ENCODE results near the gene CREB5.
"Not testable (repeated sequence)": the region's sequence is repeated elsewhere in the genome, so short reads cannot be mapped to it uniquely, and the experiment has no call there.

Gene CREB5

DNA sequence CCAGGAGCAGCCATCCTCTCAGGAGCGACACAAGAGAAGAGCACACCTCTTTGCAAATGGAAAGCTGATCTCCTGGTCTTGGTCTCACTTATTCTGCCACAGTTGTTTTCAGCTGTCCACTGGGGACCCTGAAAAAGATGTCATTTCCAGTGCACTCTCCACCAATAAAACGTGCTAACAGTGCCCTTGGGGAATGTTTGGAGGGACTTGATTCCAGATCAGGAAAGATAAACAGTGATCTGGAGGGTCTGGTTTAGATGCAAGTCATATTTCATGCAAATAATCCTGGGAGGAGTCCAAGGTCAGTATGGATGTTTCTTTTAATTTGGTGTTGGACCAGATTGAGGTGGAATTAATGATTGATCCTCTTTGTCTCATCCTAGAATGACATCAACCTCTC, 185.0 kb downstream of the CREB5 start:
- Histone ChIP-seq H3K9me3 (ENCODE audit: control insufficient read depth in 1 of 2, low read length in 2 of 2) (no peaks in the 10 kb centered on the region), H3K27ac (ENCODE audit: low read depth, low read length) (no peak overlapping the region), H3K4me1 (ENCODE audit: control insufficient read depth in 1 of 2, insufficient read depth in 2 of 2, low read length in 2 of 2) (no peaks in the 10 kb centered on the region), H3K9ac (ENCODE audit: low read depth in 1 of 2, low read length in 2 of 2) (no peak overlapping the region), H3K27me3 (ENCODE audit: control insufficient read depth in 1 of 2, insufficient read depth in 2 of 2, low read length in 2 of 2) (no peaks in the 10 kb centered on the region), H3K36me3 (ENCODE audit: control insufficient read depth in 1 of 2, insufficient read depth in 2 of 2, low read length in 2 of 2) (no peaks in the 10 kb centered on the region), H3K4me3 (ENCODE audit: low read depth in 1 of 2, low read length in 2 of 2) (no peak overlapping the region)

DNA sequence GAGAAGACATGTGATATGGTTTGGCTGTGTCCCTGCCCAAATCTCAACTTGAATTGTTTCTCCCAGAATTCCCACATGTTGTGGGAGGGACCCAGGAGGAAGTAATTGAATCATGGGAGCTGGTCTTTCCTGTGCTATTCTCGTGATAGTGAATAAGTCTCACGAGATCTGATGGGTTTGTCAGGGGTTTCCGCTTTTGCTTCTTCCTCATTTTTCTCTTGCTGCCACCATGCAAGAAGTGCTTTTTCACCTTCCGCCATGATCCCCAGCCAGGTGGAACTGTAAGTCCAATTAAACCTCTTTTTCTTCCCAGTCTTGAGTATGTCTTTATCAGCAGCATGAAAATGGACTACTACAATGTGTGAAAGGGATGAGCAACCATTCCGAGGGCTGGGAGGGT, 185.7 kb downstream of the CREB5 start:
- not testable (repeated sequence) for H3K9ac ChIP-seq (ENCODE audit: low read depth in 1 of 2, low read length in 2 of 2); H3K27ac ChIP-seq (ENCODE audit: low read depth, low read length); H3K9me3 ChIP-seq (ENCODE audit: control insufficient read depth in 1 of 2, low read length in 2 of 2); H3K4me3 ChIP-seq (ENCODE audit: low read depth in 1 of 2, low read length in 2 of 2); H3K27me3 ChIP-seq (ENCODE audit: control insufficient read depth in 1 of 2, insufficient read depth in 2 of 2, low read length in 2 of 2); H3K36me3 ChIP-seq (ENCODE audit: control insufficient read depth in 1 of 2, insufficient read depth in 2 of 2, low read length in 2 of 2); H3K4me1 ChIP-seq (ENCODE audit: control insufficient read depth in 1 of 2, insufficient read depth in 2 of 2, low read length in 2 of 2)

DNA sequence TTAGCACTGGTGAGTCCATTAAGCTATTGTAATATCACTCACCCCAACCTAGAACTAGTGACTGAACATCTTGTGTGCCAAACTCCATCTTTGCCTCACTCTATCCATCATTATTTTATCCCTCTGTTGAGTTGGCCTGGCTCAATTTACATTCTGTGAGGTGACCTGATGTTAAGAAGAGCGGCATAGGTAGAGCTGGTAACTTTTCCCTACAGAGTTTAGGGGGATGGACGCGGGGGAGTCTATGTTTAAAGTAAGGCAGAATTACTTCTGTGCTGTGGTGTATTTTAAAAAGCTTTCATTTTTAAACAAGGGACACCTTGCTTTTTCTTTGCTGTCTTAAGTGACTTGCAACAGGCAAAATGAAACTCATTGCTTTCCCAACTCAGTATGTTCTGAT, 186.3 kb downstream of the CREB5 start:
- H3K9ac ChIP-seq (ENCODE audit: low read depth in 1 of 2, low read length in 2 of 2), result no peak overlapping the region
- no peaks in the 10 kb centered on the region for H3K9me3 ChIP-seq (ENCODE audit: control insufficient read depth in 1 of 2, low read length in 2 of 2)
- no peak overlapping the region for H3K27ac ChIP-seq (ENCODE audit: low read depth, low read length)
- no peaks in the 10 kb centered on the region for H3K4me1 ChIP-seq (ENCODE audit: control insufficient read depth in 1 of 2, insufficient read depth in 2 of 2, low read length in 2 of 2)
- H3K4me3 ChIP-seq (ENCODE audit: low read depth in 1 of 2, low read length in 2 of 2), result no peak overlapping the region
- H3K27me3 ChIP-seq (ENCODE audit: control insufficient read depth in 1 of 2, insufficient read depth in 2 of 2, low read length in 2 of 2), result no peaks in the 10 kb centered on the region
- no peaks in the 10 kb centered on the region for H3K36me3 ChIP-seq (ENCODE audit: control insufficient read depth in 1 of 2, insufficient read depth in 2 of 2, low read length in 2 of 2)

DNA sequence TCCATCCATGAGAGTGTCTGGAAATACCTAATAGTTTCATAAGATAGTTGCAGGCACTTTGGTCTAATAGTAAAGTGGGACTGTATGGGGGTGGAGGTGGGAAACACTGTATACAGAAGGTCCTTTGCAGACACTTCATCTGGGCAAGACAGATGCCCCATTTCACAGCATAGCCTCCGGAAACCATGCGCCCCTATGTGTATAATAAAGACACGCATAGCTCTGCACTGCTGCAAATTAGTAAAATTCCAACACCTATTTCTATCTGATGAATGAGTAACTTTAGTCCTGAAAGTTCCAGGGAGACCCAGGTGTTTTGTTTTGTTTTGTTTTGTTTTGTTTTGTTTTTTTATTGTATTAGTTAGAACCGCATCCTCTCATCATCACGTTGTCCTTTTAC, 187.1 kb downstream of the CREB5 start:
- no peak overlapping the region for H3K9ac ChIP-seq (ENCODE audit: low read depth in 1 of 2, low read length in 2 of 2)
- H3K4me1 ChIP-seq (ENCODE audit: control insufficient read depth in 1 of 2, insufficient read depth in 2 of 2, low read length in 2 of 2), result no peaks in the 10 kb centered on the region
- H3K9me3 ChIP-seq (ENCODE audit: control insufficient read depth in 1 of 2, low read length in 2 of 2), result no peaks in the 10 kb centered on the region
- no peaks in the 10 kb centered on the region for H3K27me3 ChIP-seq (ENCODE audit: control insufficient read depth in 1 of 2, insufficient read depth in 2 of 2, low read length in 2 of 2)
- no peak overlapping the region for H3K4me3 ChIP-seq (ENCODE audit: low read depth in 1 of 2, low read length in 2 of 2)
- no peaks in the 10 kb centered on the region for H3K36me3 ChIP-seq (ENCODE audit: control insufficient read depth in 1 of 2, insufficient read depth in 2 of 2, low read length in 2 of 2)
- no peak overlapping the region for H3K27ac ChIP-seq (ENCODE audit: low read depth, low read length)

DNA sequence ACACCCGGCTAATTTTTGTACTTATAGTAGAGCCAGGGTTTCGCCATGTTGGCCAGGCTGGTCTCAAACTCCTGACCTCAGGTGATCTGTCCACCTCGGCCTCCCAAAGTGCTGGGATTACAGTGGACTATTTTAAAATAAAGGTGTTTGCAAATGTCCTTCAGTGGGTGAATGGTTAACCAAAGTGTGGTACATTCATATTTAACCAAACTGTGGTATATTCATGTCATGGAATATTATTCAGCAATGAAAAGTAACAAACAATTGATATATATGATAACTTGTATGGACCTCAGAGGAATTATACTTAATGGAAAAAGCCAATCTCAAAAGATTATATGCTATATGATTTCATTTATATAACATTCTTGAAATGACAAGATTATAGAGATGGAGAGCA, 190.0 kb downstream of the CREB5 start:
- Histone ChIP-seq H3K4me3 (ENCODE audit: low read depth in 1 of 2, low read length in 2 of 2) (no peak overlapping the region), H3K36me3 (ENCODE audit: control insufficient read depth in 1 of 2, insufficient read depth in 2 of 2, low read length in 2 of 2) (no peaks in the 10 kb centered on the region), H3K9me3 (ENCODE audit: control insufficient read depth in 1 of 2, low read length in 2 of 2) (no peaks in the 10 kb centered on the region), H3K27ac (ENCODE audit: low read depth, low read length) (no peak overlapping the region), H3K27me3 (ENCODE audit: control insufficient read depth in 1 of 2, insufficient read depth in 2 of 2, low read length in 2 of 2) (no peaks in the 10 kb centered on the region), H3K9ac (ENCODE audit: low read depth in 1 of 2, low read length in 2 of 2) (no peak overlapping the region), H3K4me1 (ENCODE audit: control insufficient read depth in 1 of 2, insufficient read depth in 2 of 2, low read length in 2 of 2) (peaks cover 0 to 2% of the 10 kb centered on the region in 2 donors)

DNA sequence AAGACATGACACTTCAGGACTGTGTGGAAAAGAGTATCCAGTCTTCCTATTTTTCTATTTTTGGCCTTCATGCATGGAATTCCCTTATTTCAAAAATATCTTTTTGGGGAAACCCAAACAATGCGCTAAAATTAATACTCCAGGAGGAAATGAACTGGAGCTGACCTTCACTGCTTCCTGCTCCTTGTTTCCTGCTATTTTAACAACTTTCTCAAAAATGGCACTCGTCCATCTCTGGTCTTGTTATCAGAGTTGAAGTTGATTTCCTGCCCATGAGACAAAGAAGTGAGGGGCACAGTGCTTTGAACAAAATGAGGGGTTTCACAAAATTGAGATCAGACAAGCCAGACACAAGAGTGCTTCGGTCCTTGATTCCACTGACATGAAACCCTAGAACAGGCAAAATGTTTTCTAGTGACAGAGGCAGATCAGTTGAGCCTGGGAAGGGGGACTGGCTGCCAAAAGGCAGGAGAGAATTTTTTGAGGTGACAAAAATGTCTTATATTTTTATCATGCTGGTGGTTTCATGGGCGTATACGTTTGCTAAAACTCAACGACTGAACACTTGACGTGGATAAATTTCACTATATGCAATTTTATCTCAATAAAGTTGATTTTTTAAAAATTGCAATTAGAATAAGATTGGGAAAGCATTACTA, 193.2 kb downstream of the CREB5 start:
- Histone ChIP-seq H3K4me1 (ENCODE audit: control insufficient read depth in 1 of 2, insufficient read depth in 2 of 2, low read length in 2 of 2) (peaks cover 4 to 27% of the 10 kb centered on the region in 2 donors), H3K27ac (ENCODE audit: low read depth, low read length) (no peak overlapping the region), H3K27me3 (ENCODE audit: control insufficient read depth in 1 of 2, insufficient read depth in 2 of 2, low read length in 2 of 2) (no peaks in the 10 kb centered on the region), H3K4me3 (ENCODE audit: low read depth in 1 of 2, low read length in 2 of 2) (no peak overlapping the region), H3K9me3 (ENCODE audit: control insufficient read depth in 1 of 2, low read length in 2 of 2) (no peaks in the 10 kb centered on the region), H3K36me3 (ENCODE audit: control insufficient read depth in 1 of 2, insufficient read depth in 2 of 2, low read length in 2 of 2) (no peaks in the 10 kb centered on the region), H3K9ac (ENCODE audit: low read depth in 1 of 2, low read length in 2 of 2) (no peak overlapping the region)

DNA sequence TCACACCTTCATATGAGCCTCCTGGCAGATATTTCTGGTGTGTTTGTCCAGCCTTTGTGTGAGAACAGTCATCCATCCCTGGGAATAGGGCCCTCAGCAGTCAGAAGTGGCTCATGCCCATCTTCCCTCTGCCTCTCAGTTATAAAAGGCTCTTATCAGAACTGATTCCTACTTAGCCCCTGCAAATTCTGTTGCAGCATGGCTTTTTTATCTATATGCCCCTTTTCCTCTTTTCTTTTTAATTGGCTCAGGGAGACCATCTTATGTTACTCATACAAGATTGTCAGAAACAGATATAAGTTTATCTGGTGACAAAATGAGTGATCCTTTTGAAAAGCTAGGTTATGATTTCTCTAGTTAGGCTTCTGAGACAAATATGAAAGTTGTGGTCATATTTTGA, 194.1 kb downstream of the CREB5 start:
- no peaks in the 10 kb centered on the region for H3K36me3 ChIP-seq (ENCODE audit: control insufficient read depth in 1 of 2, insufficient read depth in 2 of 2, low read length in 2 of 2)
- no peak overlapping the region for H3K4me3 ChIP-seq (ENCODE audit: low read depth in 1 of 2, low read length in 2 of 2)
- H3K27ac ChIP-seq (ENCODE audit: low read depth, low read length), result no peak overlapping the region
- no peaks in the 10 kb centered on the region for H3K9me3 ChIP-seq (ENCODE audit: control insufficient read depth in 1 of 2, low read length in 2 of 2)
- H3K27me3 ChIP-seq (ENCODE audit: control insufficient read depth in 1 of 2, insufficient read depth in 2 of 2, low read length in 2 of 2), result no peaks in the 10 kb centered on the region
- H3K9ac ChIP-seq (ENCODE audit: low read depth in 1 of 2, low read length in 2 of 2), result no peak overlapping the region
- H3K4me1 ChIP-seq (ENCODE audit: control insufficient read depth in 1 of 2, insufficient read depth in 2 of 2, low read length in 2 of 2), result peaks cover 4 to 27% of the 10 kb centered on the region in 2 donors

DNA sequence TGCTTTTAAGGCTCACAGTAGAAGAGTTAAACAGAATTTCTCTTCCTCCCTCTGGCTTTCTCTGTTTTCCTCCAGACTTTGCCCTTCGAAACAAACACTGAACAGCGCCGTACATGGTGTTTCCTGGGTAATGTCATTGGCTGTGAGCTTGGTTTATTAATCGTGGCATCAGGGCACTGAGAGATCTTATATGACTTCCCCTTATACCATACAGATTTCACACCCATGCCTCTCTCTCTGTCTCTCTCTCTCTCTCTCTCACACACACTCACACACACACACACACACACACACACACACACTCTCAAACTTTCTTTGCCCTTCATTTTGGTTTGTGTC, 195.5 kb downstream of the CREB5 start:
- no peak overlapping the region for H3K4me3 ChIP-seq (ENCODE audit: low read depth in 1 of 2, low read length in 2 of 2)
- H3K27me3 ChIP-seq (ENCODE audit: control insufficient read depth in 1 of 2, insufficient read depth in 2 of 2, low read length in 2 of 2), result no peaks in the 10 kb centered on the region
- no peaks in the 10 kb centered on the region for H3K36me3 ChIP-seq (ENCODE audit: control insufficient read depth in 1 of 2, insufficient read depth in 2 of 2, low read length in 2 of 2)
- H3K4me1 ChIP-seq (ENCODE audit: control insufficient read depth in 1 of 2, insufficient read depth in 2 of 2, low read length in 2 of 2), result peaks cover 4 to 27% of the 10 kb centered on the region in 2 donors
- H3K27ac ChIP-seq (ENCODE audit: low read depth, low read length), result no peak overlapping the region
- H3K9ac ChIP-seq (ENCODE audit: low read depth in 1 of 2, low read length in 2 of 2), result no peak overlapping the region
- no peaks in the 10 kb centered on the region for H3K9me3 ChIP-seq (ENCODE audit: control insufficient read depth in 1 of 2, low read length in 2 of 2)

DNA sequence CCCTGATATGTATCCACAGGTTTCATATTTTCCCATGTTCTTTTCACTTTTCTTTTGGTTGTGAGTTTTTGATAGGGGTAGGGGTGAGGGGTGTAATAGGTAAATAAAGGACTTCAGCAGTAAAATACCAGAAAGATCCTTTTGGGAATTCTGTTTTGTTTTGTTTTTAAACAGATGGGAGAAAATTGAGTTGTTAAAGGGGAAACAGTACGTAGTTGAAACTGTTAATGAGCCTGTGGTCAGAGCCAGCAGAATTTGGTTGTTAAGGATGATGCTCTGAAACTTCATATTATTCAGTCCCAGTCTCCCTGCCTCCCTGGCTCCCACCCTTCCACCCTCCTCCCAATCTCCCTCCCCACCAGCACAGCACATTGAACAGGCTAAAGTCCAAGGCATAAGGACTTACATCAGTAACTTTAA, 195.9 kb downstream of the CREB5 start:
- no peaks in the 10 kb centered on the region for H3K27me3 ChIP-seq (ENCODE audit: control insufficient read depth in 1 of 2, insufficient read depth in 2 of 2, low read length in 2 of 2)
- no peak overlapping the region for H3K27ac ChIP-seq (ENCODE audit: low read depth, low read length)
- no peaks in the 10 kb centered on the region for H3K36me3 ChIP-seq (ENCODE audit: control insufficient read depth in 1 of 2, insufficient read depth in 2 of 2, low read length in 2 of 2)
- no peak overlapping the region for H3K4me3 ChIP-seq (ENCODE audit: low read depth in 1 of 2, low read length in 2 of 2)
- peaks cover 4 to 27% of the 10 kb centered on the region in 2 donors for H3K4me1 ChIP-seq (ENCODE audit: control insufficient read depth in 1 of 2, insufficient read depth in 2 of 2, low read length in 2 of 2)
- H3K9me3 ChIP-seq (ENCODE audit: control insufficient read depth in 1 of 2, low read length in 2 of 2), result no peaks in the 10 kb centered on the region
- H3K9ac ChIP-seq (ENCODE audit: low read depth in 1 of 2, low read length in 2 of 2), result no peak overlapping the region

DNA sequence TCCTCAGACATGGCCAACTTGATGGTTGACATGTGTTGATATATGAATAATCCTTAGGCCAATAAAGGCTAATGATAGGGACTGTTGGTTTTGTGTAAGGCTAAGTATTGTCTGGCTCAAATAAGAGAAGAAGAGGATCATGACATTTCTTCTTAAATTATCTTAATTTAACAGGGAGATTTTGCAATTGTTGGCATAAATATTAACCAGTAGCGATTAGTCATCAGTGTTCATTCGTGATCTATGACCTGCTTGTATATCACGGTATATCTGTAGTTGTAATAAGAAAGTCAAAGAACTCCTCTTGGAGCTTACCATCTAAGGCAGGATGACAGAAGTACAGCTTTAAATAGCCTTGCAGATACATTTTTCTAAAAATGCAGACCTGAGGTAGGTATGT, 196.4 kb downstream of the CREB5 start:
- H3K27me3 ChIP-seq (ENCODE audit: control insufficient read depth in 1 of 2, insufficient read depth in 2 of 2, low read length in 2 of 2), result no peaks in the 10 kb centered on the region
- H3K9me3 ChIP-seq (ENCODE audit: control insufficient read depth in 1 of 2, low read length in 2 of 2), result no peaks in the 10 kb centered on the region
- no peaks in the 10 kb centered on the region for H3K36me3 ChIP-seq (ENCODE audit: control insufficient read depth in 1 of 2, insufficient read depth in 2 of 2, low read length in 2 of 2)
- H3K9ac ChIP-seq (ENCODE audit: low read depth in 1 of 2, low read length in 2 of 2), result no peak overlapping the region
- no peak overlapping the region for H3K27ac ChIP-seq (ENCODE audit: low read depth, low read length)
- no peak overlapping the region for H3K4me3 ChIP-seq (ENCODE audit: low read depth in 1 of 2, low read length in 2 of 2)
- peaks cover 4 to 27% of the 10 kb centered on the region in 2 donors for H3K4me1 ChIP-seq (ENCODE audit: control insufficient read depth in 1 of 2, insufficient read depth in 2 of 2, low read length in 2 of 2)

DNA sequence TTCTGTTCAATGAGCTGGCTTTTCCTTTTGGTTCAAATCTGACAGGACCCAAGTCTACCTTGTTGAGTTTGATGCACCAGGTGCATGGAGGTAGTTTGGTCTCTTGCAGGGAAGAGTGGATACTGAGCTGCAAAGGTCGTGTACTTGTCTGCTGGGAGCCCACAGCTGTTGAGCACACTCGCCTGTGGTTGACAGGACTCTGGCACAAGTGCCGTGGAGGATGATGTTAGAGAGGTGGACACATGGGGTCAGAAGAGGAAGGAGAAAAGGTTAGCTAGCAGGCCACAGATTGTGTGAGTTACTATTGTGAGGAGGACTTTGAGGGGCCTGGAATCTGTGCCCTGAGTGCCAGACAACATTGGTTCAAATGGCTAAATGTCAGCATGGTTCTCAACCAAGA, 197.3 kb downstream of the CREB5 start:
- no peak overlapping the region for H3K27ac ChIP-seq (ENCODE audit: low read depth, low read length)
- H3K4me1 ChIP-seq (ENCODE audit: control insufficient read depth in 1 of 2, insufficient read depth in 2 of 2, low read length in 2 of 2), result peaks cover 4 to 27% of the 10 kb centered on the region in 2 donors
- no peaks in the 10 kb centered on the region for H3K9me3 ChIP-seq (ENCODE audit: control insufficient read depth in 1 of 2, low read length in 2 of 2)
- no peaks in the 10 kb centered on the region for H3K27me3 ChIP-seq (ENCODE audit: control insufficient read depth in 1 of 2, insufficient read depth in 2 of 2, low read length in 2 of 2)
- H3K36me3 ChIP-seq (ENCODE audit: control insufficient read depth in 1 of 2, insufficient read depth in 2 of 2, low read length in 2 of 2), result no peaks in the 10 kb centered on the region
- no peak overlapping the region for H3K9ac ChIP-seq (ENCODE audit: low read depth in 1 of 2, low read length in 2 of 2)
- no peak overlapping the region for H3K4me3 ChIP-seq (ENCODE audit: low read depth in 1 of 2, low read length in 2 of 2)
